ENCODE results near the gene CABP1.

The CABP1 gene

DNA sequence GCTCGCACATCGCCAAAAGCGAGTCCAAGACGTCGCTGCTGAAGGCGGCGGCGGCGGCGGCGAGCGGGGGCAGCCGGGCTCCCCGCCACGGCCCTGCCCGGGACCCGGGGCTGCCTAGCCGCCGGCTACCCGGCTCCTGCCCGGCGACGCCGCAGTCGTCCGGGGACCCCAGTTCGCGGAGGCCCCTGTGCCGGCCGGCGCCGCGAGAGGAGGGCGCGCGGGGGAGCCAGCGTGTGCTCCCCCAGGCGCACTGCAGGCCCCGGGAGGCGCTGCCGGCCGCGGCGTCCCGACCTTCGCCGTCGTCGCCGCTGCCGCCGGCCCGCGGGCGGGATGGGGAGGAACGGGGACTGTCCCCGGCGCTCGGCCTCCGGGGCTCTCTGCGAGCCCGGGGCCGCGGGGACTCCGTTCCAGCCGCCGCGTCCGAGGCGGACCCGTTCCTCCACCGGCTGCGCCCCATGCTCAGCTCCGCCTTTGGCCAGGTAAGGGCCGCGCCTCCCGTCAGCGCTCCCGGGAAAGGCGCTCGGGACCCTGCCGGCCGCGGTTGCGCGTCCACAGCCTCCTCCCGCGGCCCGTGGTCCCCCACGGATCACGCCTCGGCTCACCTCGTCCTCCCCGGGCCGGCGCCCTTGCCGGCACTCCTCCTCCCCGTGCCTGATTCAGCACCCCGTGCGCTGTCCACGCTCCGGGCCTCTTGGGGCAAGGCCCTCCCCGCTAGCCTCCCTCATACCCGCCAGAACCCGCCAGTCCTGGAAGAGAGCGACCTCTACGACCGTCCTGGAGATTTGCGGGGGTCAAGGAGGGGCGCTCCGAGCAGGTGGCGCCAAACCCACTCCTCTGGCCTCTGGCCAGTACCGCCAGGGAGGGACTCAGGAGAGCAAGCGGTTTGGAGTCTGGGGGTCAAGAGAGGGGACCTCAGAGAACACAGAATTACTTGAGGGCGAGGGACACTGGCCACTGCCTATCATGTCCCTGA is 721 bp downstream of the CABP1 start:
- Histone ChIP-seq H3K4me3 (ENCODE audit: low read length) (peak overlapping the region; percentile 75), H3K27me3 (ENCODE audit: control insufficient read depth, insufficient read depth, low read length) (peaks cover 4% of the 10 kb centered on the region; the same call in 1 of the 2 replicates)
- DNase-seq (ENCODE audit: low read depth, low spot score) = peak; percentile 61

DNA sequence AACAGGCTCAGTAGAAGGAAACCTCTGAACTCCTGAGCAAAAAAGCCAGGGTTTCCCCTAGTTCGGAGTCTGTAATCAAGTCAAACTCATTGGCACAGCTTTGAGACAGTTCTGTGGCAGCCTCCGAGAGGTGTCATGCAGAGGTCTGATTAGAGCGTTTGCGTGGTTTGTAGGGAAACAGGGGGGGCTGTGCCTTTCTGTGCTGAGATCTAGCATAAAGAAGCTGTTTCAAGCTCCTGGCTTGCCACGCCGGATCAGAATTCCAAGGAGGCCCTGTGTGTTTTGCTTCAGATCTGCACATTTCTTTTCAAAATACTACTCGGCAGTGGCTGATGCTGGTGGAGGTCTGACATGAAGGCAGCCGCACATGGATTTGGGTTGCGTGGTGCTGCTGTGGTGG is 1.7 kb downstream of the CABP1 start:
- H3K36me3 ChIP-seq (ENCODE audit: control insufficient read depth, insufficient read depth, low read length) = no peaks in the 10 kb centered on the region
- peaks cover 4% of the 10 kb centered on the region; the same call in 1 of the 2 replicates for H3K27me3 ChIP-seq (ENCODE audit: control insufficient read depth, insufficient read depth, low read length)
- DNase-seq (ENCODE audit: low read depth, low spot score) = no peak
- no peak overlapping the region for H3K27ac ChIP-seq (ENCODE audit: low read length)
- no CpG with 5 or more reads among the region's 9 CpGs for WGBS (ENCODE audit: insufficient coverage, insufficient read length)
- H3K4me3 ChIP-seq (ENCODE audit: low read length) = no peak overlapping the region
- H3K4me1 ChIP-seq (ENCODE audit: control insufficient read depth, insufficient read depth, low read length) = peaks cover 5% of the 10 kb centered on the region
- no peaks in the 10 kb centered on the region for H3K9me3 ChIP-seq (ENCODE audit: control insufficient read depth, insufficient read depth, low read length)

More for the DNA sequence above, 721 bp downstream of the CABP1 start:
- WGBS (ENCODE audit: insufficient coverage, insufficient read length) = no CpG with 5 or more reads among the region's 115 CpGs
- no peak overlapping the region for H3K27ac ChIP-seq (ENCODE audit: low read length)
- H3K4me1 ChIP-seq (ENCODE audit: control insufficient read depth, insufficient read depth, low read length) = peaks cover 5% of the 10 kb centered on the region
- no peaks in the 10 kb centered on the region for H3K36me3 ChIP-seq (ENCODE audit: control insufficient read depth, insufficient read depth, low read length)
- H3K9me3 ChIP-seq (ENCODE audit: control insufficient read depth, insufficient read depth, low read length) = no peaks in the 10 kb centered on the region

DNA sequence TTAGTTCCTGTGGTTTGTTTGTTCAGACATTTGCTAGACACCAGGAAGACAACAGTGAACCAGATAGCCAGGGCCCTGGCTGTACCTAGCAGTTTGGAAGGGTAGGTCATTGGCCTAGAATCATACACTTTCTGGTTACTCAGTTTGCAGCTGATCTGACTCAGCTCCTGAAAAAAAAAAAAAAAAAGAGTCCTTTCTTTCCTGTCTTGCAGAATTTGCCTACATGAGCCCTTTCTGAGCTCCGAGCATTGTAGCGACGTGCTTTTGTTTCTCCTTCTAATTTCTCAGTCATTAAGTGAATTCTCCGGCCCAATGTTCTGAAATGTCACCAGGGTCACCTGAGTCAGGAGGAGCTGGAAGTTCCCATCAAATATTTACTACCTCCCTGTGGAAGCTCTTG is 2.4 kb downstream of the CABP1 start:
- no peak overlapping the region for H3K4me3 ChIP-seq (ENCODE audit: low read length)
- WGBS (ENCODE audit: insufficient coverage, insufficient read length) = no CpG with 5 or more reads among the region's 4 CpGs
- H3K36me3 ChIP-seq (ENCODE audit: control insufficient read depth, insufficient read depth, low read length) = no peaks in the 10 kb centered on the region
- peaks cover 4% of the 10 kb centered on the region; the same call in 1 of the 2 replicates for H3K27me3 ChIP-seq (ENCODE audit: control insufficient read depth, insufficient read depth, low read length)
- DNase-seq (ENCODE audit: low read depth, low spot score) = no peak
- peaks cover 5% of the 10 kb centered on the region for H3K4me1 ChIP-seq (ENCODE audit: control insufficient read depth, insufficient read depth, low read length)
- no peaks in the 10 kb centered on the region for H3K9me3 ChIP-seq (ENCODE audit: control insufficient read depth, insufficient read depth, low read length)
- no peak overlapping the region for H3K27ac ChIP-seq (ENCODE audit: low read length)

DNA sequence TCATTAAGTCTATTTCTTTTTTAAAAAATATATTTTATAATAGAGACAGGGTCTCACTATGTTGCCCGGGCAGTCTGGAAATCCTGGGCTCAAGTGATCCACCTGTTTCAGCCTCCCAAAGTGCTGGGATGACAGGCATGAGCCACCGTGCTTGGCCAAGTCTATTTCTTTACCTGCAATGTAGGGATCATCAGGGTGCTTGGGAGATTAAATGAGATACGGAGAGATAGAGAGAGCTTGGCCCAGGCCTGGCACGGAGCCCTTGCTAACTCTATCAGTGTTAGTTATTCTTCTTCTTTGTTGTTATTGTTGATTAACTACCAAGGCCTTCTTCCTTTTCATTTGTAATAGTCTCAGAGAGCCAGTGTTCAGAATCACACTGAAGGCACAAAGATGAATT is 3.1 kb downstream of the CABP1 start:
- H3K4me1 ChIP-seq (ENCODE audit: control insufficient read depth, insufficient read depth, low read length) = peaks cover 5% of the 10 kb centered on the region
- no peaks in the 10 kb centered on the region for H3K9me3 ChIP-seq (ENCODE audit: control insufficient read depth, insufficient read depth, low read length)
- no peaks in the 10 kb centered on the region for H3K36me3 ChIP-seq (ENCODE audit: control insufficient read depth, insufficient read depth, low read length)
- no peak for DNase-seq (ENCODE audit: low read depth, low spot score)
- H3K27ac ChIP-seq (ENCODE audit: low read length) = no peak overlapping the region
- H3K27me3 ChIP-seq (ENCODE audit: control insufficient read depth, insufficient read depth, low read length) = peaks cover 4% of the 10 kb centered on the region; the same call in 1 of the 2 replicates
- WGBS (ENCODE audit: insufficient coverage, insufficient read length) = no CpG with 5 or more reads among the region's 4 CpGs
- no peak overlapping the region for H3K4me3 ChIP-seq (ENCODE audit: low read length)

DNA sequence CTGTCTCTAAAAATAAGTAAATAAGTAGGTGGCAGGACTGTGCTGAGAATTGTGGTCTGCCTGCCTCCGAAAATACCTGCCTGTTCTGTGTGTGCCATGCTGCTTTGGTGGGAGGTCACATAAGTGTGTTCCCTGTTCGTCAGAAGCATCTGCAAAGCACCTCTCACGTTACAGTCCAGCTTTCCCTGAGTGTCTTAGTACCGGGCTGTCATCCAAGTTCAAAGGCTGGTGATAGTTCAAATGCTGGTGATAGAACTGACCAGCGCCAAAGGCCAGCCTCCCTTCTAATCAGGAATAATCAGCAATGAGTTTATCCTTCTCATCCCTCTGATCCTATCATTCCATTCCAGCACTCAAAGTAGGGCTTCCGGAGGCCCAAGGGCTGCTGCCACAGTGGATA is 5.6 kb downstream of the CABP1 start:
- Histone ChIP-seq H3K27ac (ENCODE audit: low read length) (no peak overlapping the region), H3K4me3 (ENCODE audit: low read length) (no peak overlapping the region), H3K36me3 (ENCODE audit: control insufficient read depth, insufficient read depth, low read length) (no peaks in the 10 kb centered on the region), H3K9me3 (ENCODE audit: control insufficient read depth, insufficient read depth, low read length) (no peaks in the 10 kb centered on the region), H3K27me3 (ENCODE audit: control insufficient read depth, insufficient read depth, low read length) (peaks cover 4% of the 10 kb centered on the region; the same call in 1 of the 2 replicates), H3K4me1 (ENCODE audit: control insufficient read depth, insufficient read depth, low read length) (peaks cover 3% of the 10 kb centered on the region; the same call in 1 of the 2 replicates)
- no peak for DNase-seq (ENCODE audit: low read depth, low spot score)
- no CpG with 5 or more reads among the region's 6 CpGs for WGBS (ENCODE audit: insufficient coverage, insufficient read length)

DNA sequence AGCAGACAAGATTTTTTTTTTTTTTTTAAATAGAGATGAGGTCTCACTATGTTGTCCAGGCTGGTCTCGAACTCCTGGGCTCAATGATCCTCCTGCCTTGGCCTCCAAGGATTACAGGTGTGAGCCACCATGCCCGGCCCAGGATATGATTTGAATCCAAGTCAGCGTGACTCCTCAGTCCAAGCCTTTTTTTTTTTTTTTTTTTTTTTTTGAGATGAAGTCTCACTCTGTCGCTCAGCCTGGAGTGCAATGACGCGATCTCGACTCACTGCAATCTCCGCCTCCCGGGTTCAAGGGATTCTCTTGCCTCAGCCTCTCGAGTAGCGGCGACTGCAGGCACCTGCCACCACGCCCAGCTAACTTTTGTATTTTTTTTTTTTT is 6.9 kb downstream of the CABP1 start:
- Histone ChIP-seq H3K36me3 (ENCODE audit: control insufficient read depth, insufficient read depth, low read length) (no peaks in the 10 kb centered on the region), H3K27me3 (ENCODE audit: control insufficient read depth, insufficient read depth, low read length) (peaks cover under 1% of the 10 kb centered on the region; the same call in 1 of the 2 replicates), H3K9me3 (ENCODE audit: control insufficient read depth, insufficient read depth, low read length) (no peaks in the 10 kb centered on the region), H3K27ac (ENCODE audit: low read length) (no peak overlapping the region), H3K4me3 (ENCODE audit: low read length) (no peak overlapping the region), H3K4me1 (ENCODE audit: control insufficient read depth, insufficient read depth, low read length) (no peaks in the 10 kb centered on the region)
- no peak for DNase-seq (ENCODE audit: low read depth, low spot score)
- no CpG with 5 or more reads among the region's 13 CpGs for WGBS (ENCODE audit: insufficient coverage, insufficient read length)

DNA sequence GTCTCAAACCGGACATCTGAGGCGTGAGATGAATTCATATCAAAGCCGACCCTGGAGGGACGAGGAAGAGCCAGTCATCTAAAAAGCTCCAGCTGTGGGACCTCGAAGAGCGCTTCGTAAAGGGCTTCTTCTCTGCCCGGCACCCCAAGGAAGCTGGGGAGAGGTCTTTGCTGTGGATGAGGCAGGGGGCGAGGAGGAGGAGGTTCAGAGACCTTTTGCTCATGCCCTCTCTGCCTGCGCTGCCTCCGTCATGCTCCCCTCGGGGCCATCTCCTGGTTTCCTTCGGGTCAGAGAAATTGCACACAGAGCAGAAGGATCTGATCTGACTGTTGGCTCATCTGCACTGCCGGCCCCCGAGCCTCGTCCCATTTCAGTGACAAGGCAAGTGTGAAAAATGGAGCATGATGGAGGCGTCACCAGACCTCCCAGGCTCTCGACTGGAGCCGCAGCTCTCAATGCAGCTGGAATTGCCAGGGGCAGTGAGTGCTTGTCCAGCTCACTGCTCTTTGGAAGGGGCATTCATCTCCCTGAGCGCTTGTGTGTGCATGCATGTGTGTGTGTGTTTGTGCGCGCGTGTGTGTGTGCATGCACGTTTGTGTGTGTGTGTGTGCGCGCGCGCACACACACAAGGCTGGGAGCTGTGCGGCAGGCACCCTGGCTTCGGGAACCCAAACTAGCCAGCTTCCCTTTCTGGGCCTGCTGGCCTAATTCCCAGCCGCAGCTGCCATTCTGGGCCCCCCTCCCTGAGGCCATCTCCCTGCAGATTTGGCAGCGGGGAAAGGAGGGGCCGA is 9.2 kb downstream of the CABP1 start:
- no peaks in the 10 kb centered on the region for H3K36me3 ChIP-seq (ENCODE audit: control insufficient read depth, insufficient read depth, low read length)
- H3K9me3 ChIP-seq (ENCODE audit: control insufficient read depth, insufficient read depth, low read length) = no peaks in the 10 kb centered on the region
- no peaks in the 10 kb centered on the region for H3K27me3 ChIP-seq (ENCODE audit: control insufficient read depth, insufficient read depth, low read length)
- H3K4me1 ChIP-seq (ENCODE audit: control insufficient read depth, insufficient read depth, low read length) = no peaks in the 10 kb centered on the region
- WGBS (ENCODE audit: insufficient coverage, insufficient read length) = no CpG with 5 or more reads among the region's 33 CpGs
- H3K27ac ChIP-seq (ENCODE audit: low read length) = no peak overlapping the region
- H3K4me3 ChIP-seq (ENCODE audit: low read length) = no peak overlapping the region
- no peak for DNase-seq (ENCODE audit: low read depth, low spot score)

DNA sequence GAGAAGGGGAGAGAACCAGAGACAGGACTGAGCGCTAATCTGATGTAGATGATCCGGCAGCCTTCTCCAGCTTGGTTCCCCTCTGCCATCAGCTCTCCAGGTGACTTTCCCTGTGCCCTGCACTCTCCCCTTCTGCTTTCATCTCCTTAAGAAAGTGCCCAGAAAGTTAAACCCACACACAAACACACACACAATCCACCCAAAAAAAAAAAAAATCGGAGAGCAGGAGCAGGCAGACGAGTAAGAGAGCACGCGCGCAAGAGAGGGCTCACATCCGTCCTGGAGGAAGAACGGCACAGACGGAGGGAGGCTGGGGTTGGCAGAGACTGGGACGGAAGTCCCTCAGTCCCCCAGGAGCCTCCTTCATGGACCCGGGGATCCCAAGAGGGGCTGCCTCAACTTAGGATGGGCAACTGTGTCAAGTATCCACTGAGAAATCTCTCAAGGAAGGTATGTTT is 9.8 kb downstream of the CABP1 start:
- no peak overlapping the region for H3K27ac ChIP-seq (ENCODE audit: low read length)
- WGBS (ENCODE audit: insufficient coverage, insufficient read length) = no CpG with 5 or more reads among the region's 12 CpGs
- no peaks in the 10 kb centered on the region for H3K9me3 ChIP-seq (ENCODE audit: control insufficient read depth, insufficient read depth, low read length)
- H3K4me1 ChIP-seq (ENCODE audit: control insufficient read depth, insufficient read depth, low read length) = no peaks in the 10 kb centered on the region
- H3K27me3 ChIP-seq (ENCODE audit: control insufficient read depth, insufficient read depth, low read length) = no peaks in the 10 kb centered on the region
- no peak overlapping the region for H3K4me3 ChIP-seq (ENCODE audit: low read length)
- H3K36me3 ChIP-seq (ENCODE audit: control insufficient read depth, insufficient read depth, low read length) = no peaks in the 10 kb centered on the region
- DNase-seq (ENCODE audit: low read depth, low spot score) = no peak

DNA sequence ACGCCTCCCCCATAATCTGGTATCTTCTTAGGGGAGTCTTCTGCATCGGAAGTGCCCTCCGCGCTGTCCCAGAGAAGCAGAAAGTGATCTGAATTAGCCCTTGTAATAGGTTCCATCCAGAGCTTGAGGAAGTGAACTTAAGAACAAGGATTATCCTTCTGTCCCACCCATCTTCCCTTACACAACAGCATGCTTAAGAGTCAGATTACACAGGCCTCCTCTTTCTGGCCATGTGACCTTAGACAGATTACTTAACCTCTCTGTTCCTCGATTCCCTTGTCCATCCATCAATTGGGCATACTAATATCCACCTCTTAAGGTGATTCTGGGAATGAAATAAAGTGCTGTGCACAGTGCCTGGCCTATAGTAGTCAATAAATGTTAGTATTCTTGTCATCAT is 11.4 kb downstream of the CABP1 start:
- Histone ChIP-seq H3K36me3 (ENCODE audit: control insufficient read depth, insufficient read depth, low read length) (no peaks in the 10 kb centered on the region), H3K9me3 (ENCODE audit: control insufficient read depth, insufficient read depth, low read length) (no peaks in the 10 kb centered on the region), H3K4me3 (ENCODE audit: low read length) (no peak overlapping the region), H3K4me1 (ENCODE audit: control insufficient read depth, insufficient read depth, low read length) (no peaks in the 10 kb centered on the region), H3K27ac (ENCODE audit: low read length) (no peak overlapping the region), H3K27me3 (ENCODE audit: control insufficient read depth, insufficient read depth, low read length) (no peaks in the 10 kb centered on the region)
- no peak for DNase-seq (ENCODE audit: low read depth, low spot score)
- WGBS (ENCODE audit: insufficient coverage, insufficient read length) = no CpG with 5 or more reads among the region's 5 CpGs

DNA sequence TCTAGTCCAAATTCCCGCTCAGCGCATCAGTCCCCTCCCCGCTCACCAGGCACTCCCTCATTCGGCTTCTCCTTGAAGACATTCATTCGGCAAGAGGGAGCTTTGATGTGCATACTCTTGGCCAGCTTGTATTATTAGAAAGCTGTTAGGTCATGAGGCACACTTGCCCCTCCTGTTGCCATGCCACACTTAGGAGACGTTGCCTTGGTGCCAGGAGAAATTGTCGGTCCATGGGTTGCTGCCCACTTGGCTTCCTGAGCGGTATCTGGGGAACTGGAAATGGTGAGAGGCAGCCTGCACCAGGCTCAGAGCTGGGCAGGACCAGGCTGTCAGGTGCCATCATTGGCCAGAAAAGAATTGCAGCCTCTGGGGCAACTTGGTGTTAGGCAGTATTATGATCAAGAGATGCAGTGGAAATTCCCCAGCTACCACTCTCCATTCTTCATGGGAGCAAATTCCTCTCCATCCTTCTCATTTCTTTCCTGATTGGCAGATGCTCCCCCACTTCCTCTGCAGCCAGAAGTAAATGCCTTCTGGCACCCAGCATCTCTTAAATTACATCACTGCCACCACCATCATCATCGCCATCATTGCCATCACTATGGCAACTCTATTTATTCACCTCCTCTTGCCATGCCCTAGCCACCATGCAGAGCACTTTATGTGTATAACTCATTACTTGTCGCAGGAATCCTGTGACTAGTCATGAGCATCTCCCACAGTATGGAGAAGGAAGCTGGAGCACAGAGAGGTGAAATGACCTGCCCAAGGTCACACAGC is 12.4 kb downstream of the CABP1 start:
- no peak for DNase-seq (ENCODE audit: low read depth, low spot score)
- Histone ChIP-seq H3K9me3 (ENCODE audit: control insufficient read depth, insufficient read depth, low read length) (no peaks in the 10 kb centered on the region), H3K4me3 (ENCODE audit: low read length) (no peak overlapping the region), H3K27me3 (ENCODE audit: control insufficient read depth, insufficient read depth, low read length) (no peaks in the 10 kb centered on the region), H3K4me1 (ENCODE audit: control insufficient read depth, insufficient read depth, low read length) (no peaks in the 10 kb centered on the region), H3K27ac (ENCODE audit: low read length) (no peak overlapping the region), H3K36me3 (ENCODE audit: control insufficient read depth, insufficient read depth, low read length) (no peaks in the 10 kb centered on the region)
- WGBS (ENCODE audit: insufficient coverage, insufficient read length) = no CpG with 5 or more reads among the region's 10 CpGs

Data from iPS DF 6.9 (cell line).